Hematopoietic multipotent progenitor cell (in vitro differentiated cells): ENCODE data around the gene S100A14. TPM values are rescaled to one million over a fixed set of nuclear protein-coding genes. Genes with fewer than 3 reads are reported as not detected.

ENCODE experiments used
- DNase-seq, 3 donors: peaks; one replicate each; pipeline ENCODE4 v3.0.0-alpha.2; 2011 to 2015; ENCODE audit warnings: low read depth in 2 of 3, low spot score in 2 of 3
- total RNA-seq: library from RNA; depleted of rRNA; stranded (reverse); fragments of >200 nt; gene quantifications from one replicate; pipeline ENCODE4 v1.2.3, GENCODE V29; 2012

S100A14 gene
- not detected for total RNA-seq

GRCh38 chr1:153616144-153616916, at the start of gene S100A14:
Gene S100A14 (minus strand): TSS chr1:153616325. CDS start chr1:153615858, 467 bp downstream.
- no peak for DNase-seq

- DNase-seq: no peak
These were observed 47.1 kb upstream of the S100A14 start for GRCh38 chr1:153663211-153663610.

- DNase-seq: no peak
These were observed 46.1 kb upstream of the S100A14 start for GRCh38 chr1:153662269-153662668.

- DNase-seq: peak in 1 of 3 donors; percentile 23
These were observed 45.1 kb upstream of the S100A14 start for GRCh38 chr1:153661111-153661708.

GRCh38 chr1:153659656-153660055, 43.5 kb upstream of the S100A14 start:
- DNase-seq: no peak

GRCh38 chr1:153659175-153659534, 43.0 kb upstream of the S100A14 start:
- no peak for DNase-seq

- DNase-seq: peak; percentile 64 to 92 (median 89)
These were observed 42.5 kb upstream of the S100A14 start, which contains the start of gene SNAPIN for GRCh38 chr1:153658400-153659174. Gene SNAPIN (plus strand): TSS chr1:153658703. CDS start chr1:153658744, 41 bp downstream.

- DNase-seq: no peak
These were observed 39.2 kb upstream of the S100A14 start for GRCh38 chr1:153655333-153655732.

GRCh38 chr1:153652805-153653500, 36.8 kb upstream of the S100A14 start:
- DNase-seq: no peak

- no peak for DNase-seq
These were observed 35.6 kb upstream of the S100A14 start for GRCh38 chr1:153651771-153652170.

GRCh38 chr1:153649863-153650235, 33.7 kb upstream of the S100A14 start:
- DNase-seq: no peak

- DNase-seq: no peak
These were observed 33.2 kb upstream of the S100A14 start for GRCh38 chr1:153649137-153649862.

GRCh38 chr1:153648000-153648643, 32.0 kb upstream of the S100A14 start:
- DNase-seq: no peak

- no peak for DNase-seq
These were observed 31.2 kb upstream of the S100A14 start for GRCh38 chr1:153647346-153647714.

- no peak for DNase-seq
These were observed 30.7 kb upstream of the S100A14 start for GRCh38 chr1:153646672-153647345.

- no peak for DNase-seq
These were observed 27.7 kb upstream of the S100A14 start for GRCh38 chr1:153643816-153644215.

GRCh38 chr1:153643100-153643499, 27.0 kb upstream of the S100A14 start:
- DNase-seq: no peak

GRCh38 chr1:153642161-153642560, 26.0 kb upstream of the S100A14 start:
- no peak for DNase-seq

- no peak for DNase-seq
These were observed 24.7 kb upstream of the S100A14 start for GRCh38 chr1:153640861-153641260.
